Adipocyte (in vitro differentiated cells): ENCODE measurements around the gene VGLL4.

ENCODE experiments used
- DNase-seq: peaks from one replicate; pipeline ENCODE4 v3.0.0-alpha.2; 2015; ENCODE audit warnings: low read depth
- H3K27me3 ChIP-seq: replicated peaks from 2 replicates; pipeline ENCODE4 v1.7.0; 2013; ENCODE audit warnings: mild to moderate bottlenecking, low read length, moderate library complexity; ENCODE audit not compliant: control insufficient read depth, insufficient read depth
- H3K36me3 ChIP-seq: 2 replicates; pipeline ENCODE4 v1.7.0; 2013; ENCODE audit warnings: low read length, mild to moderate bottlenecking, moderate library complexity; ENCODE audit not compliant: control insufficient read depth, insufficient read depth, severe bottlenecking
- H3K4me1 ChIP-seq: 2 replicates; pipeline ENCODE4 v1.7.0; 2013; ENCODE audit warnings: mild to moderate bottlenecking, low read length, moderate library complexity; ENCODE audit not compliant: control insufficient read depth, insufficient read depth
- H3K4me3 ChIP-seq: 2 replicates; pipeline ENCODE4 v1.7.0; 2013; ENCODE audit warnings: mild to moderate bottlenecking, low read length, moderate library complexity
- H3K9ac ChIP-seq: 2 replicates; pipeline ENCODE4 v1.7.0; 2013; ENCODE audit warnings: mild to moderate bottlenecking, low read length, moderate library complexity
- H3K9me3 ChIP-seq: 2 replicates; pipeline ENCODE4 v1.7.0; 2013; ENCODE audit warnings: mild to moderate bottlenecking, low read length, moderate library complexity; ENCODE audit not compliant: control insufficient read depth

Gene VGLL4

DNA sequence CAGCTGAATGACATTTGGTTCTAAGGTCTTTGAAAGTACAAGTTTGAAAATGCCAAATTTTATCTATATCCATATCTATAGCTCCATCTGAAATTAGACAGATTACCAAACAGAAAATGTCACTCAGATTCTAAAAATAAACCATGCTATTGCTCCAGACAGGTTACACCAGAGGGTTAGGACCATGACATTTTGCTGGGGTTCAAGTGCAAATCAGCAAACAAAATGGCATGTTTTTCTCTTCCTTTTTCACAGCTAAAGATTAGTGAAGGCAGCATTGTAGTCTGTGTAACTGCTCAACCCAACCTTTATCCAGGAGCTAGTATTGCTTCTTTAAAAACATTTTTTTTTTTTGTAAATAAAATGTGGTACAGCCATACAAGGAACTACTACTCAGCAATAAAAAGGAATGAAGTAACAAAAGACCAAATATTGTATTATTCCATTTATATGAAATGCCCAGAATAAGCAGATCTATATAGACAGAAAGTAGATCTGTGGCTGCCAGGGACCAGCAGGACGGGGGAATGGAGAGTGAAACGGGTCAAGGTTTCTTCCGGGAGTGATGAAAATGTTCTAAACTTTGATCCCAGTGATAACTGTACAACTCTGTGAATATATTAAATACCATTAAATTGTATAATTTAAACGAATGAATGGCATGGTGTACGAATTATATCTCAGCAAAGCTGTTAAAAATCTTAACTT lies 18.2 kb downstream of the VGLL4 start:
- no peaks in the 10 kb centered on the region for H3K36me3 ChIP-seq
- H3K27me3 ChIP-seq: no peaks in the 10 kb centered on the region
- no peak overlapping the region for H3K4me3 ChIP-seq
- H3K4me1 ChIP-seq: peaks cover 13% of the 10 kb centered on the region
- no peak overlapping the region for H3K9ac ChIP-seq
- no peak for DNase-seq
- no peaks in the 10 kb centered on the region for H3K9me3 ChIP-seq

DNA sequence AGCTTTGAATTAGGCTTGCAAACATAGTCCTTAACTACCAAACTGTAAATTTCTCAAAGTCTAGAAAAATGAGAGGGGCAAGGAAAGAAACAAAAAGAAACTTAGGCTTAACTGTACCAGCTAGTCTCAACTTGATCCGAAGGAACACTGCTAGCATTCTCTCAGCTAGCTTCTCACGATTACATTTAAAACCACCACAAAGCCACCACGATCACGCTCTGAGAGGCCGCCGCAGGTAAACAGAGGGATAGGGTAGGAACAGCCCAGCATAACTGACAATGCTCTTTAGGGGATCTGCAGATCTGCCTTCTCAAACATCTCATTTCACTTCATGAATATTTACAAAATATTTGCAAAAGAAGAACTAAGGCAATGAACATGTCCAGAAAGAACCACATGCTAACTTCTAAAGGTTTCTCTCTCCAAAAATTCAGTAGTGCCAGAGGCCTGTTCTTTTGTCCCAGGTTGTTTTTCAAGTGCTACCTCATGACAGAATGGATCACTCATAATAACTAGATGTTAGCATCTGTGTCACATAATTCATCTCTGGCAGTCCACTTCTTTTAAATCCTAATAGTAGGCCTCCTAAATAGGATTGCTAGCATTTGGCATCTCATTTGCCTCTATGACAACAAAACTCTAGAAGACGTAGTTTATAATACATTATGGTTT lies 18.9 kb downstream of the VGLL4 start:
- no peak overlapping the region for H3K9ac ChIP-seq
- no peaks in the 10 kb centered on the region for H3K27me3 ChIP-seq
- peaks cover 10% of the 10 kb centered on the region for H3K4me1 ChIP-seq
- no peaks in the 10 kb centered on the region for H3K36me3 ChIP-seq
- H3K4me3 ChIP-seq: no peak overlapping the region
- no peaks in the 10 kb centered on the region for H3K9me3 ChIP-seq
- no peak for DNase-seq

GRCh38 chr3:11624161-11624560 lies 19.6 kb downstream of the VGLL4 start:
- Histone ChIP-seq H3K36me3 (no peaks in the 10 kb centered on the region), H3K4me1 (peaks cover 7% of the 10 kb centered on the region), H3K9me3 (no peaks in the 10 kb centered on the region), H3K27me3 (no peaks in the 10 kb centered on the region), H3K4me3 (no peak overlapping the region), H3K9ac (no peak overlapping the region)
- no peak for DNase-seq

GRCh38 chr3:11622586-11623550 lies 20.8 kb downstream of the VGLL4 start:
- no peaks in the 10 kb centered on the region for H3K27me3 ChIP-seq
- H3K9me3 ChIP-seq: no peaks in the 10 kb centered on the region
- no peak overlapping the region for H3K4me3 ChIP-seq
- no peak overlapping the region for H3K9ac ChIP-seq
- no peak for DNase-seq
- H3K36me3 ChIP-seq: no peaks in the 10 kb centered on the region
- H3K4me1 ChIP-seq: peaks cover 7% of the 10 kb centered on the region

DNA sequence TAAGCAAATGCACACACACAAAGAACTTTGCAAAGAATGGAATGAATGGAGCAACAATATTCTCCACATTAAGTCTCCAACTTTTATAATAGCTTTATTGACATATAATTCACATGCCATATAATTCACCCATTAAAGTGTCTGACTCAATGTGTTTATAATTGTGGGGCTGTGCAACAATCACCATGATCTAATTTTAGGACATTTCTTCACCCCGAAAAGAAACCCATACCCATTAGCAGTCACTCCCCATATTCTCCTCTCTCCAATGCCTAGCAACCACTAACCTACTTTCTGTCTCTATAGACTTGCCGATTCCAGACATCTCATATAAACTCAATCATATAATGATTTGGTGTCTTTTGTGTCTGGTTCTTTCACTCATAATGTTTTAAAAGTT lies 22.6 kb downstream of the VGLL4 start:
- Histone ChIP-seq H3K9ac (no peak overlapping the region), H3K4me1 (peaks cover 7% of the 10 kb centered on the region), H3K4me3 (no peak overlapping the region), H3K36me3 (no peaks in the 10 kb centered on the region), H3K27me3 (no peaks in the 10 kb centered on the region), H3K9me3 (no peaks in the 10 kb centered on the region)
- no peak for DNase-seq

- peaks cover 1% of the 10 kb centered on the region for H3K4me1 ChIP-seq
Measured at GRCh38 chr3:11619946-11620652, 23.6 kb downstream of the VGLL4 start.

GRCh38 chr3:11619461-11619860 lies 24.3 kb downstream of the VGLL4 start:
- no peak for DNase-seq
- no peak overlapping the region for H3K9ac ChIP-seq
- no peaks in the 10 kb centered on the region for H3K9me3 ChIP-seq
- no peaks in the 10 kb centered on the region for H3K36me3 ChIP-seq
- no peaks in the 10 kb centered on the region for H3K27me3 ChIP-seq
- no peak overlapping the region for H3K4me3 ChIP-seq
- no peaks in the 10 kb centered on the region for H3K4me1 ChIP-seq

More at GRCh38 chr3:11619946-11620652, 23.6 kb downstream of the VGLL4 start:
- Histone ChIP-seq H3K4me3 (no peak overlapping the region), H3K36me3 (no peaks in the 10 kb centered on the region), H3K27me3 (no peaks in the 10 kb centered on the region), H3K9ac (no peak overlapping the region), H3K9me3 (no peaks in the 10 kb centered on the region)
- no peak for DNase-seq

GRCh38 chr3:11618904-11619303 lies 24.8 kb downstream of the VGLL4 start:
- no peaks in the 10 kb centered on the region for H3K9me3 ChIP-seq
- H3K27me3 ChIP-seq: no peaks in the 10 kb centered on the region
- H3K9ac ChIP-seq: no peak overlapping the region
- DNase-seq: no peak
- peaks cover 3% of the 10 kb centered on the region for H3K4me1 ChIP-seq
- H3K4me3 ChIP-seq: no peak overlapping the region
- no peaks in the 10 kb centered on the region for H3K36me3 ChIP-seq

- Histone ChIP-seq H3K4me3 (no peak overlapping the region), H3K4me1 (peaks cover 27% of the 10 kb centered on the region), H3K9me3 (no peaks in the 10 kb centered on the region), H3K27me3 (no peaks in the 10 kb centered on the region), H3K9ac (no peak overlapping the region), H3K36me3 (no peaks in the 10 kb centered on the region)
- DNase-seq: no peak
Measured at GRCh38 chr3:11616551-11616950, 27.2 kb downstream of the VGLL4 start.

DNA sequence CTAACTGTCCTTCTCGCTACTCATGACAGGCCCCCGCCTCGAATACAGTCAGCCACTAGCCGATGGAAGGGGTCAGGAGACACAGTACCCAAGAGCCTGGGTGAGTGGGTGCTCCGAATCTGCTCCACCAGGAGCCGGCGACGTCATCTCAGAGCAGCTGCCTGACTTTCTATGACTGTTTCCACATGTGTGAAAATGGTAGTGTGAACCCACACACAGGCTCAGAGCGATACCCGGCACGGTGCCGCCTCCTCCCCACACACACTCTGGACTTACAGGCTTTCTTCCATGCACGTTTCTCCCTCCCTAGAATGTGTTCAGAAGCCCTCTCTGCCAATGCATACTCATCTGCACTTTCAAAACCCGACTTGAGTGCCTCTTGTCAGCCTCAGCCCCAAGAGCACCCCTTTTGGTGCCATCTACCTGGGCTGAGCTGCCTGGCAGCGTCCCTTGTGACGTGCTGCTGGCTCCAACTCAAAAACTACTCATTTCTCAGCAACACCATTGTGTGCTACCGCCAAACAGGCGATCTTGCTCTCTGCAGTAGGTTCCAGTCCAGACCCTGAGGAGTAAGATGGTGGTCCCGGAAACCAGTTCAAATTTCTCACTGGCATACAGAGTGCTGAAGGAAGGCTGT lies 29.7 kb downstream of the VGLL4 start:
- no peak for DNase-seq
- H3K4me3 ChIP-seq: no peak overlapping the region
- H3K27me3 ChIP-seq: no peaks in the 10 kb centered on the region
- peaks cover 46% of the 10 kb centered on the region for H3K4me1 ChIP-seq
- H3K9me3 ChIP-seq: no peaks in the 10 kb centered on the region
- H3K36me3 ChIP-seq: no peaks in the 10 kb centered on the region
- no peak overlapping the region for H3K9ac ChIP-seq
